SU-DHL-6 (cell line): ENCODE results near the gene TIMP2.

Source experiments
- H2AFZ ChIP-seq: fragments of 200-600 bp; sonication (generic); 2 replicates; pipeline ENCODE4 v1.6.1; 2014; ENCODE audit warnings: low read depth, mild to moderate bottlenecking, moderate library complexity, mixed read lengths, antibody characterized with exemption, low read length; ENCODE audit not compliant: severe bottlenecking
- H3F3A ChIP-seq: fragments of 200-600 bp; shearing (Covaris generic); 2 replicates; pipeline ENCODE4 v1.6.0; 2016; ENCODE audit warnings: antibody characterized with exemption, mild to moderate bottlenecking; ENCODE audit not compliant: insufficient read depth
- H3K27ac ChIP-seq: fragments of 200-600 bp; sonication (generic); 2 replicates; pipeline ENCODE4 v1.5.1; 2016; ENCODE audit warnings: low read depth, mild to moderate bottlenecking, low read length, moderate library complexity, mixed read lengths
- H3K27me3 ChIP-seq: fragments of 200-600 bp; sonication (generic), shearing (Covaris generic); 2 replicates; pipeline ENCODE4 v1.6.0; 2014; ENCODE audit warnings: mild to moderate bottlenecking, low read length
- H3K36me3 ChIP-seq: fragments of 200-600 bp; sonication (generic); 2 replicates; pipeline ENCODE4 v1.6.1; 2014; ENCODE audit warnings: mild to moderate bottlenecking, low read length, mixed read lengths
- H3K4me2 ChIP-seq: fragments of 300-600, 200-600 bp; shearing (Covaris generic), sonication (generic); 2 replicates; pipeline ENCODE4 v1.6.0; 2014; ENCODE audit warnings: low read length, low read depth, mild to moderate bottlenecking; ENCODE audit not compliant: poor library complexity, severe bottlenecking
- H3K4me3 ChIP-seq: fragments of 200-600 bp; sonication (generic); 2 replicates; pipeline ENCODE4 v1.5.1; 2014; ENCODE audit warnings: antibody characterized with exemption, low read length, mild to moderate bottlenecking, mixed read lengths; ENCODE audit not compliant: insufficient read depth, poor library complexity, severe bottlenecking
- H3K79me2 ChIP-seq: fragments of 200-600 bp; sonication (generic); 2 replicates; pipeline ENCODE4 v1.6.1; 2014; ENCODE audit warnings: mild to moderate bottlenecking, low read length, moderate library complexity; ENCODE audit not compliant: insufficient read depth
- H3K9ac ChIP-seq: fragments of 200-600 bp; sonication (generic); 2 replicates; pipeline ENCODE4 v1.7.0; 2014; ENCODE audit warnings: mild to moderate bottlenecking, low read length
- H3K9me2 ChIP-seq: fragments of 200-600 bp; sonication (generic); replicated peaks from 2 replicates; pipeline ENCODE4 v1.6.1; 2014; ENCODE audit warnings: low read length; ENCODE audit not compliant: insufficient read depth
- H3K9me3 ChIP-seq: fragments of 200-600 bp; sonication (generic); 2 replicates; pipeline ENCODE4 v1.6.1; 2014; ENCODE audit warnings: low read length, mixed read lengths; ENCODE audit not compliant: insufficient read depth
- H4K20me1 ChIP-seq: fragments of 200-600 bp; sonication (generic); 2 replicates; pipeline ENCODE4 v1.6.1; 2014; ENCODE audit warnings: low read depth, mild to moderate bottlenecking, antibody characterized with exemption, low read length, moderate library complexity, mixed read lengths
- CTCF ChIP-seq: fragments of 200-600 bp; sonication (generic); IDR thresholded peaks from one replicate; pipeline ENCODE4 v1.5.1; 2017; ENCODE audit warnings: antibody characterized with exemption, mild to moderate bottlenecking, low read length, moderate library complexity; ENCODE audit not compliant: insufficient read depth, poor library complexity, severe bottlenecking
- EZH2phosphoT487 ChIP-seq: fragments of 200-600 bp; sonication (generic), shearing (Covaris generic); conservative IDR thresholded peaks from 2 replicates; pipeline ENCODE4 v1.6.1; 2018; ENCODE audit warnings: mild to moderate bottlenecking, antibody characterized with exemption, low read length, moderate library complexity, mixed read lengths

TIMP2 gene

GRCh38 chr17:78806451-78806850, 118.7 kb downstream of the TIMP2 start:
- no peak for TF ChIP-seq EZH2phosphoT487
- TF ChIP-seq CTCF: no peak
- Histone ChIP-seq H3K27me3 (no peaks in the 10 kb centered on the region), H3K79me2 (no peaks in the 10 kb centered on the region), H3F3A (no peaks in the 10 kb centered on the region), H4K20me1 (no peaks in the 10 kb centered on the region), H3K27ac (no peak overlapping the region), H3K4me2 (no peak overlapping the region), H3K36me3 (peaks cover 13% of the 10 kb centered on the region), H3K9me2 (no peaks in the 10 kb centered on the region), H3K9ac (no peak overlapping the region), H3K9me3 (no peaks in the 10 kb centered on the region), H2AFZ (no peak overlapping the region), H3K4me3 (no peak overlapping the region)

DNA sequence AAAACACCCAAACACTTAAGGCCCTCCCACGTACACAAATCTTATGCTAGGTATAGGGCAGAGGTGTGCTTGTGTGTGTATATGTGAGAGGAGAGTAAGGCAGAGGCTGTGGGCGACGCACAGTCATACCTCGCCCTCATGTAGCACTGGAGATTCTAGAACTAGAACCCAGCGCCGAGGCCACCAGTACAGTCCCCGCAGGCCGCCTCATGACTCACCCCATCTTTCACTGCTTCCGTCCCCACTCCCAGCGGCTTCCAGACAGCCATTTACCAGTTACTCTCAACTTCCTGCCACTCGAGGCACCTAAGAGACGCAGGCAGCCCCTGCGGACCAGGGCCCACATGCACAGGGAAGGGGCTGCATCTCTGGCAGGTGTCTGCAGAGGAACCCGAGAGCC, 119.9 kb downstream of the TIMP2 start:
- TF ChIP-seq EZH2phosphoT487 (no peak), CTCF (no peak)
- Histone ChIP-seq H3K9ac (no peak overlapping the region), H4K20me1 (no peaks in the 10 kb centered on the region), H3K27me3 (no peaks in the 10 kb centered on the region), H3K4me3 (no peak overlapping the region), H3K79me2 (no peaks in the 10 kb centered on the region), H3K9me3 (no peaks in the 10 kb centered on the region), H3F3A (no peaks in the 10 kb centered on the region), H3K36me3 (peaks cover 10% of the 10 kb centered on the region), H3K9me2 (no peaks in the 10 kb centered on the region), H3K27ac (no peak overlapping the region), H2AFZ (no peak overlapping the region), H3K4me2 (no peak overlapping the region)

GRCh38 chr17:78804777-78805176, 120.4 kb downstream of the TIMP2 start:
- no peaks in the 10 kb centered on the region for H4K20me1 ChIP-seq
- H3K36me3 ChIP-seq: peaks cover 9% of the 10 kb centered on the region; the same call in 1 of the 2 replicates
- H3K9me3 ChIP-seq: no peaks in the 10 kb centered on the region
- no peak overlapping the region for H3K9ac ChIP-seq
- H3K79me2 ChIP-seq: no peaks in the 10 kb centered on the region
- no peak for TF ChIP-seq CTCF
- TF ChIP-seq EZH2phosphoT487: no peak
- no peak overlapping the region for H3K4me2 ChIP-seq
- H3K27me3 ChIP-seq: no peaks in the 10 kb centered on the region
- H2AFZ ChIP-seq: no peak overlapping the region
- H3K9me2 ChIP-seq: no peaks in the 10 kb centered on the region
- no peak overlapping the region for H3K4me3 ChIP-seq
- no peaks in the 10 kb centered on the region for H3F3A ChIP-seq
- H3K27ac ChIP-seq: no peak overlapping the region
